ENCODE measurements around the gene SPIN1.

SPIN1 gene

GRCh38 chr9:88437210-88438146, 49.2 kb downstream of the SPIN1 start:
- DNase-seq = no peak

- no peak for DNase-seq
These were observed 50.6 kb downstream of the SPIN1 start for GRCh38 chr9:88438811-88439210.

- no peak for DNase-seq
These were observed 53.2 kb downstream of the SPIN1 start for GRCh38 chr9:88441301-88442007.

DNA sequence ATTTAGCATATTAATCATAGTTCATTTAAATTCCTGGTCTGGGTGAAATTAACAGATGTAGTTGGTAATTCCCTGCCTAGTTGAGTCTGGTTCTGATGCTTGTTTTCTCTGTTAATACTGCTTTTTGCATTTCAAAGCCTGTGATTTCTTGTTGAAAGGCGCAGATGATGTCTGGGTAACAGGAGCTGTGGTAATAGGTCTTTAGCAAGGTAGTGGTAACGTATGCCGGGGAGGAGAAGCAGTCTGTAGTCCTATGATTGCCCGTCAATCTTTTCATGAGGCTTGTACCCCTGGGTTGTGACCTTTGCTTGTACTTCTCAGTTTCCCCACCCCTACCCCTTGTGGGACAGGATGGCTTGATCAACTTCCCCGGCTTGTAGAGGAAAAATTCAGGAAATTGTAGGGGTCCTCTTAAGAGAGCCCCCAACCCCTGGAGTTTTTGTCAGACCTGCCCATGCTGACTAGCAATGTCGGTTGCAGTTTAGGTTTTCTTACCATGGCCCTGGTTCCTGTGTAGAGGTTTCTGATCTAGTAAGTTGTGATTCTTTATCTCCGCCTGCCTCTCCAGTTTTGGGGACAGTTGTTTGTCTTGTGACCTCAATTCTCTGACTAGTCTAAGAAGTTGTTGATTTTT, 55.4 kb downstream of the SPIN1 start:
- no peak for DNase-seq

DNA sequence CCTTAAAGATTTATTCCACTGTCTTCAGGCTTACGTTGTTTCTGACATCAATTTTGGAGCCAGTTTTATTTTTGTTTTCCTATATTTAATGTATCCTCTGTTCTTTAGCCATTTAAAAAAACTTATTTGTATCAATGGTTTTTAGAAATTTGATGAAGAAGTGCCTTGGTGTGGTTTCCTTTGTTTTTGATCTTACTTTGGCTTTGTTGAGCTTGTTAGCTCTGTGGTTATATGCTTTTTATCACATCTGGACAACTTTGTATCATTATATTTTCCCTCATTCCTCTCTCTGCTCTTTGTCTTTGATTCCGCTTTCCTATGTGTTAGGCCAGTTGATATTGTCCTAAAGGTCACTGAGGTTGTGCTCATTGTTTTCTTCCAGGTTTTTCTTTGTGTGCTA, 58.5 kb downstream of the SPIN1 start:
- DNase-seq = no peak

DNA sequence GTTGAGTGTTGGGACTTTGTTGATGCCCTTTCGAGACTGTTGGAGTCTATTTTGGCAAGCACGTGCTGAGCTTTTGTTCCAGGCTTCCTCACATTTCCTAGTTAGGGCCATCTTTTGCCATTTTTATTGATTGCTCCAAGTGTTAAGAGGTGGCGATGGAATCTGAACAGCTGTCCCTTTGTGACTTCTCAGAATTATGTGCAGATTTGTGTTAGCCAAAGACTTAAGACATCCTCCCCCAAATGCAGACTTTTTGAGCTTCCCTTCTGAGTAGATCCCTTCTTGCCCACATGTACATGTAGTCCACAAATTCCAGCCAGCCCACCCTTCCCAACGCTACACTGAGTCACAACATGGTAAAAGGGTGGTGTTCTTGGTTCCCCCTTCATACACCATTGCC, 59.2 kb downstream of the SPIN1 start:
- no peak for DNase-seq

DNA sequence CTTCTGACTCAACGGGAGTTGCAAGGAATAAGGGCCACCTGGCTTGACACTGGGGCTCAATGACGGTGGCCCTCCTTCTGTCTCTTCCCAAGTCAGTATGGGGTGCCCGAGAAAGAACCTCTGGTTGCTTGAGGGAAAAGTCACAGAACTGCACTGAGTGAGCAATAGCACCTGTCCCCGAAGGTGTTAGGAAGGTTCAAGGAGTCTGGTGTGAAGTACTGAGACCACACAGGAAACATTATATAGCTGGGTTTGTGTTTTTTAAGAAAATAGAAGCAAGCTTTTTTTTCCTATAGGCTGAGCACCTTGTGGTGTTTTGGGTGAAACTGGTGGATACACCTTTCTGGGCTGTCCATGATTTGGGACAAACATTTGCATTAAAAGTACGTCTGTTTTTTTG, 62.9 kb downstream of the SPIN1 start:
- DNase-seq = no peak

GRCh38 chr9:88458716-88459465, 70.6 kb downstream of the SPIN1 start:
- no peak for DNase-seq

GRCh38 chr9:88460587-88461332, 72.5 kb downstream of the SPIN1 start:
- no peak for DNase-seq

- DNase-seq = no peak
These were observed 73.9 kb downstream of the SPIN1 start for GRCh38 chr9:88462191-88462590.

DNA sequence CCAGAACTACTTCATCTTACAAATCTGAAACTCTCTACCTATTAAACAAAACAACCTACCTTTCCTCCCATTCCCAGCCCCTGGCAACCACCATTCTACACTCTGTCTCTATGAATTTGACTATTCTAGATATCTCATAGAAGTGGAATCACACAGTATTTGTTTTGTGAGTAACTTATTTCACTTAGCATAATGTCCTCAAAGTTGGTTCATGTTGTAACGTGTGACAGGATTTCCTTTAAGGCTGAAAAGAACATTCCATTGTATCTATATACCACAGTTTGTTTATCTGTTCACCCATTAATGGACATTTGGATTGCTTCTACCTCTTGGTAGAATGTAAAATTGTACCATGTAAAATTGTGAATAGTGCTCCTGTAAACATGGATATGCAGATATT, 76.6 kb downstream of the SPIN1 start:
- no peak for DNase-seq

GRCh38 chr9:88468226-88468625, 80.0 kb downstream of the SPIN1 start:
- no peak for DNase-seq

DNA sequence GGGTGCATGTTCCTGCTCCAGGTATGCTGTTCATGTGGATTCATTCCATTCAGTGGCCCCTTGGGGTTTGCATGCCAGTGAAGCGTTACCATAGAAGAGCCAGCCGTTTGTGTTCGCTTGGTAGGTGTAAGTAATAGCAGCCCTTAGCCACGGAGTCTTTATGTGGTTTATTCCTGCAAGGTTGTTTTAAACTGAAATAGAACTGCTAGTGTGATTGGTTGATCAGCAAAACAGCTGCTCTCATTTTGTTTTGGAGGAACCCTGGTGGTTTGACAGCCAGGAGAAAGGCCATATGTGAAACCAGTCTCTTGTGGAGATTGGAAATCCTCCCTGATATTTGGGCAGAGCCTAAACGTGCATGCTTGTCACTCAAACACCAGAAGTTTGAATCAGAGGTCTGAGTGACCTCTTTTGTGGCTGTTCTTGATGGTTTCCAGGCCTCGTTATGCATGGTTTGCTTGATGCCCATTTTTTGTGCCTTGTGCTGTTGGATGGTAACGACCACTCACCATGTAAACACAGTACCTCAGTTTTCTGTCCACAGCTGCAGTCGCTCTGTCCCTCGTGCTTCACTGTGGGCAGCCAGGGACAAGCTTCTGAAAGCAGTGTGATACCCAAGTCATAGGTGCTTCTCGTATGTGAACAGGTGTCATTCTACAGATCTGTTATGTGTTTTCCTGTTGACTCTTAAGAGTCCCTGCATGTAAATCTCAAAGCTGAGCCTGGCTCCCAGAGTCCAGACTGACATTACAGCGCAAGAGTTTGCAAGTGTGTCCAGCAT, 88.4 kb downstream of the SPIN1 start:
- peak; percentile 1 for DNase-seq

- no peak for DNase-seq
These were observed 89.1 kb downstream of the SPIN1 start for GRCh38 chr9:88477300-88477751.

DNA sequence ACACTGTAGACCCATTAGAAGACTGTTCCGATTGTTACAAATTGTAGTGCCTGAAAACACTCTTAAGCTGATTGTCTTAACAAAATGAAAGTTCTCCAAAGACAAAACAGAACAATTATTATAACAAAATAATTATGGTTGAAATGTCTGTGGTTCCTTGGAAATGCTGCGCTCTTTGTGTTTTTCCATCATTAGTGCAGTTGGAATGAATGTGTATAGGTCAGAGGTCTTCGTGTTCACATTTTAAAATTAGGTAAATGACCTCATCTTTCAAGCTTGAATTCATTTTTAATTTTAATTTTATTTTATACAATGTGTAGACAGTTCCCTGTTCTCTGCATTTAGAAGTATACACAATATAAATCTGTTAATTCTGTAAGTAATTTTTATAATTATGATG, 90.0 kb downstream of the SPIN1 start:
- DNase-seq = no peak

- no peak for DNase-seq
These were observed 93.7 kb downstream of the SPIN1 start for GRCh38 chr9:88481933-88482332.

GRCh38 chr9:88488166-88488565, 99.9 kb downstream of the SPIN1 start:
- DNase-seq = no peak

- DNase-seq = no peak
These were observed 106.9 kb downstream of the SPIN1 start for GRCh38 chr9:88494983-88495721.

- DNase-seq = no peak
These were observed 109.0 kb downstream of the SPIN1 start for GRCh38 chr9:88497224-88497623.

GRCh38 chr9:88498880-88499279, 110.6 kb downstream of the SPIN1 start:
- no peak for DNase-seq

GRCh38 chr9:88501086-88501485, 112.8 kb downstream of the SPIN1 start:
- DNase-seq = no peak

Measured in NCI-H526 treated with DMSO at 0.1 percent for 48 hours (cell line).